H9 (cell line): ENCODE measurements around the gene KRTAP6-2. TPM values are rescaled to one million over a fixed set of nuclear protein-coding genes. Genes with fewer than 3 reads are reported as not detected.

Experiments used
- DNase-seq: peaks from one replicate; pipeline ENCODE4 v3.0.0-alpha.2; 2017
- H2AFZ ChIP-seq: one replicate; pipeline ENCODE4 v1.6.1; 2013; ENCODE audit warnings: mild to moderate bottlenecking, low read length, control low read depth, moderate library complexity
- H2AK5ac ChIP-seq: 2 replicates; pipeline ENCODE4 v1.6.1; 2013; ENCODE audit warnings: low read length, control low read depth, mixed read lengths; ENCODE audit not compliant: insufficient read length
- H2BK120ac ChIP-seq: one replicate; pipeline ENCODE4 v1.6.1; 2013; ENCODE audit warnings: low read depth, mild to moderate bottlenecking, low read length, control low read depth, inconsistent platforms; ENCODE audit not compliant: poor library complexity, severe bottlenecking
- H2BK12ac ChIP-seq: 2 replicates; pipeline ENCODE4 v1.6.1; 2013; ENCODE audit warnings: low read length, control low read depth, mixed read lengths, low read depth; ENCODE audit not compliant: insufficient read length
- H2BK15ac ChIP-seq: 2 replicates; pipeline ENCODE4 v1.6.1; 2013; ENCODE audit warnings: low read depth, low read length, control low read depth
- H2BK20ac ChIP-seq: one replicate; pipeline ENCODE4 v1.6.1; 2013; ENCODE audit warnings: low read depth, mild to moderate bottlenecking, low read length, control low read depth, inconsistent platforms; ENCODE audit not compliant: poor library complexity, severe bottlenecking
- H2BK5ac ChIP-seq: 2 replicates; pipeline ENCODE4 v1.6.1; 2013; ENCODE audit warnings: low read length, control low read depth, mixed read lengths; ENCODE audit not compliant: insufficient read length
- H3K14ac ChIP-seq: 2 replicates; pipeline ENCODE4 v1.6.1; 2013; ENCODE audit warnings: low read length, control low read depth; ENCODE audit not compliant: insufficient read depth
- H3K18ac ChIP-seq: 2 replicates; pipeline ENCODE4 v1.6.1; 2013; ENCODE audit warnings: low read depth, mild to moderate bottlenecking, mixed read lengths, low read length, control low read depth; ENCODE audit not compliant: insufficient read length
- H3K23ac ChIP-seq: 2 replicates; pipeline ENCODE4 v1.6.1; 2013; ENCODE audit warnings: low read length, control low read depth, mixed read lengths, low read depth; ENCODE audit not compliant: insufficient read length
- H3K23me2 ChIP-seq: 2 replicates; pipeline ENCODE4 v1.6.1; 2013; ENCODE audit warnings: low read depth, mild to moderate bottlenecking, mixed read lengths, low read length, control low read depth; ENCODE audit not compliant: insufficient read length, poor library complexity, severe bottlenecking
- H3K27ac ChIP-seq: 2 replicates; pipeline ENCODE4 v1.5.1; 2013; ENCODE audit warnings: low read length, control low read depth, mixed read lengths, low read depth; ENCODE audit not compliant: insufficient read length
- H3K27me3 ChIP-seq: 2 replicates; pipeline ENCODE4 v1.6.1; 2013; ENCODE audit warnings: low read length, control low read depth, inconsistent platforms; ENCODE audit not compliant: insufficient read depth
- H3K4ac ChIP-seq: 2 replicates; pipeline ENCODE4 v1.6.1; 2013; ENCODE audit warnings: low read depth, mild to moderate bottlenecking, control low read depth, inconsistent platforms, low read length, moderate library complexity
- H3K4me1 ChIP-seq: 2 replicates; pipeline ENCODE4 v1.6.1; 2013; ENCODE audit warnings: low read length, control low read depth, inconsistent platforms; ENCODE audit not compliant: insufficient read depth
- H3K4me2 ChIP-seq: 2 replicates; pipeline ENCODE4 v1.6.1; 2013; ENCODE audit warnings: low read length, control low read depth, mixed read lengths; ENCODE audit not compliant: insufficient read length, insufficient read depth
- H3K56ac ChIP-seq: 2 replicates; pipeline ENCODE4 v1.6.1; 2013; ENCODE audit warnings: low read depth, mild to moderate bottlenecking, mixed read lengths, low read length, control low read depth; ENCODE audit not compliant: insufficient read length
- H3K79me1 ChIP-seq: 2 replicates; pipeline ENCODE4 v1.6.1; 2013; ENCODE audit warnings: low read depth, mild to moderate bottlenecking, moderate library complexity, low read length, control low read depth, inconsistent platforms; ENCODE audit not compliant: insufficient read depth, poor library complexity, severe bottlenecking
- H3K79me2 ChIP-seq: 2 replicates; pipeline ENCODE4 v1.6.1; 2013; ENCODE audit warnings: low read length, control low read depth, inconsistent platforms; ENCODE audit not compliant: insufficient read depth
- H3K9ac ChIP-seq: 2 replicates; pipeline ENCODE4 v1.6.1; 2013; ENCODE audit warnings: low read length, control low read depth, mixed read lengths; ENCODE audit not compliant: insufficient read length; ENCODE audit errors: extremely low read depth
- H3K9me3 ChIP-seq: one replicate; pipeline ENCODE4 v1.6.1; 2013; ENCODE audit warnings: low read depth, low read length, inconsistent platforms; ENCODE audit not compliant: control insufficient read depth
- H3T11ph ChIP-seq: one replicate; pipeline ENCODE4 v1.6.1; 2013; ENCODE audit warnings: mild to moderate bottlenecking, low read length, control low read depth, inconsistent platforms
- H4K20me1 ChIP-seq: one replicate; pipeline ENCODE4 v1.6.1; 2013; ENCODE audit not compliant: control insufficient read depth, insufficient read length, insufficient read depth
- H4K5ac ChIP-seq: 2 replicates; pipeline ENCODE4 v1.6.1; 2013; ENCODE audit warnings: low read depth, mild to moderate bottlenecking, mixed read lengths, low read length, control low read depth; ENCODE audit not compliant: insufficient read length
- H4K8ac ChIP-seq: replicated peaks from 2 replicates; pipeline ENCODE4 v1.6.1; 2013; ENCODE audit warnings: low read length, control low read depth, mixed read lengths, low read depth; ENCODE audit not compliant: insufficient read length
- H4K91ac ChIP-seq: 2 replicates; pipeline ENCODE4 v1.6.1; 2013; ENCODE audit warnings: low read depth, mild to moderate bottlenecking, moderate library complexity, mixed read lengths, low read length, control low read depth; ENCODE audit not compliant: insufficient read length
- H3K27ac Mint-ChIP-seq, 3 experiments: 2 replicates in 2 of 3; 3 replicates in 1 of 3; pipeline ENCODE4 v1.8.0; 2020 to 2021; ENCODE audit warnings: mixed read lengths in 3 of 3, mild to moderate bottlenecking in 1 of 3, moderate library complexity in 1 of 3
- H3K27me3 Mint-ChIP-seq: 2 replicates; pipeline ENCODE4 v1.8.0; 2021; ENCODE audit warnings: low read depth, mild to moderate bottlenecking, moderate library complexity, mixed read lengths
- H3K36me3 Mint-ChIP-seq, 3 experiments: 2 replicates in 2 of 3; 3 replicates in 1 of 3; pipeline ENCODE4 v1.8.0; 2020 to 2021; ENCODE audit warnings: low read depth in 3 of 3, mixed read lengths in 3 of 3; ENCODE audit not compliant: insufficient read depth in 1 of 3
- H3K4me1 Mint-ChIP-seq, 2 experiments: 2 replicates each; pipeline ENCODE4 v1.8.0; 2020; ENCODE audit warnings: mixed read lengths in 2 of 2
- H3K4me3 Mint-ChIP-seq, 2 experiments: 2 replicates in 1 of 2; 3 replicates in 1 of 2; pipeline ENCODE4 v1.8.0; 2020 to 2021; ENCODE audit warnings: mild to moderate bottlenecking in 2 of 2, mixed read lengths in 2 of 2, moderate library complexity in 1 of 2
- H3K9me3 Mint-ChIP-seq, 2 experiments: 2 replicates in 1 of 2; 3 replicates in 1 of 2; pipeline ENCODE4 v1.8.0; 2020; ENCODE audit warnings: mild to moderate bottlenecking in 2 of 2, mixed read lengths in 2 of 2, moderate library complexity in 1 of 2
- WGBS: extraction: QIAGEN DNeasy Blood & Tissue Kit; methylation state at CpG from one replicate; pipeline ENCODE4 v1.1.7; 2013; ENCODE audit warnings: missing lambda C conversion rate, low lambda C conversion rate, mixed read lengths; ENCODE audit not compliant: insufficient read length; ENCODE audit errors: extremely low coverage; 5-methylcytosine and 5-hydroxymethylcytosine counted together
- total RNA-seq: library from RNA; stranded (reverse); gene quantifications from 2 replicates; pipeline ENCODE4 v1.2.1, GENCODE V29; 2021
- TF ChIP-seq, protein P1 (sequence below): fragments of 200-600 bp; sonication (generic); conservative IDR thresholded peaks from 3 replicates; pipeline ENCODE4 v1.8.0; 2021; ENCODE audit warnings: antibody characterized with exemption, mild to moderate bottlenecking

The KRTAP6-2 gene
- total RNA-seq, 1 experiment from 2014 or later, result not detected

DNA sequence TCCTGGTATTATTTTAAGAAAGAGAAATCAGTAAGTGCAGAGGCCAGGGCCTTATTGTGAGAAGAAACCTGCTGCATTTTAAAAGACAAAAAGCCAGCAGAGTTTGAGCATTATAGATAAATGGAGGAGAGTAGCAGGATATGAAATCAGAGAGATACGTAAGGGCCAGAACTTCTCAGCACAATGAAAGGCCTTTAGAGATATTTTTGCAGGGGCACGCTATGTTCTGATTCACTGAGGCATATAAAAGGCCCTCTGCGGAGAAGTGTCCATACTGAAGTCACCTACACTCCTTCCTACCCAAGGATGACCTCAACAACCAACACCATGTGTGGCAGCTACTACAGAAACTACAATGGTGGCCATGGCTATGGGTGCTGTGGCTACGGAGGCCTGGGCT lies 6.6 kb downstream of the KRTAP6-2 start, which contains the start of gene KRTAP6-3:
Gene KRTAP6-3 (plus strand): TSS at position 301 of the 400 bp plus-strand sequence. CDS start 6 bp downstream, at position 307.
- Histone ChIP-seq H3K79me1 (no peaks in the 10 kb centered on the region), H3K23ac (no peak within 1 kb of the TSS), H2AK5ac (no peak within 1 kb of the TSS), H2AFZ (no peak within 1 kb of the TSS), H4K8ac (no peak within 1 kb of the TSS), H3T11ph (no peak within 1 kb of the TSS), H3K9me3 (no peaks in the 10 kb centered on the region), H4K20me1 (no peaks in the 10 kb centered on the region), H3K4me2 (no peak within 1 kb of the TSS), H3K56ac (no peak within 1 kb of the TSS), H3K27ac (no peak within 1 kb of the TSS), H4K5ac (no peak within 1 kb of the TSS), H3K9ac (no peak within 1 kb of the TSS), H2BK120ac (no peak within 1 kb of the TSS), H3K4ac (no peak within 1 kb of the TSS), H3K23me2 (no peaks in the 10 kb centered on the region), H3K4me1 (no peaks in the 10 kb centered on the region), H3K18ac (no peak within 1 kb of the TSS), H4K91ac (no peak within 1 kb of the TSS), H3K27me3 (no peaks in the 10 kb centered on the region), H2BK15ac (no peak within 1 kb of the TSS), H2BK5ac (no peak within 1 kb of the TSS), H3K14ac (no peak within 1 kb of the TSS), H3K79me2 (no peaks in the 10 kb centered on the region), H2BK20ac (no peak within 1 kb of the TSS), H2BK12ac (no peak within 1 kb of the TSS)
- no peak for DNase-seq
- no peaks in the 10 kb centered on the region for H3K4me1 Mint-ChIP-seq
- TF ChIP-seq, protein P1, sequence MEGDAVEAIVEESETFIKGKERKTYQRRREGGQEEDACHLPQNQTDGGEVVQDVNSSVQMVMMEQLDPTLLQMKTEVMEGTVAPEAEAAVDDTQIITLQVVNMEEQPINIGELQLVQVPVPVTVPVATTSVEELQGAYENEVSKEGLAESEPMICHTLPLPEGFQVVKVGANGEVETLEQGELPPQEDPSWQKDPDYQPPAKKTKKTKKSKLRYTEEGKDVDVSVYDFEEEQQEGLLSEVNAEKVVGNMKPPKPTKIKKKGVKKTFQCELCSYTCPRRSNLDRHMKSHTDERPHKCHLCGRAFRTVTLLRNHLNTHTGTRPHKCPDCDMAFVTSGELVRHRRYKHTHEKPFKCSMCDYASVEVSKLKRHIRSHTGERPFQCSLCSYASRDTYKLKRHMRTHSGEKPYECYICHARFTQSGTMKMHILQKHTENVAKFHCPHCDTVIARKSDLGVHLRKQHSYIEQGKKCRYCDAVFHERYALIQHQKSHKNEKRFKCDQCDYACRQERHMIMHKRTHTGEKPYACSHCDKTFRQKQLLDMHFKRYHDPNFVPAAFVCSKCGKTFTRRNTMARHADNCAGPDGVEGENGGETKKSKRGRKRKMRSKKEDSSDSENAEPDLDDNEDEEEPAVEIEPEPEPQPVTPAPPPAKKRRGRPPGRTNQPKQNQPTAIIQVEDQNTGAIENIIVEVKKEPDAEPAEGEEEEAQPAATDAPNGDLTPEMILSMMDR, result no peak
- WGBS, result no CpG with 5 or more reads among the region's 4 CpGs
- no peak within 1 kb of the TSS for H3K27ac Mint-ChIP-seq
- H3K36me3 Mint-ChIP-seq, result peaks cover 0 to 10% (median 0%) of the 10 kb centered on the region in 3 experiments; a peak in 1 of 7 replicates
- H3K9me3 Mint-ChIP-seq, result peaks cover 0 to 26% of the 10 kb centered on the region in 2 experiments; a peak in 2 of 5 replicates
- H3K27me3 Mint-ChIP-seq, result no peaks in the 10 kb centered on the region
- no peak within 1 kb of the TSS for H3K4me3 Mint-ChIP-seq
